Ovary (tissue), 3 donors: ENCODE results near the gene RNFT2.

Experiments
- CTCF ChIP-seq, 3 donors: fragments of 450-650 bp in 2 of 3; fragments of 200-600 bp in 1 of 3; IDR thresholded peaks; one replicate each; pipeline versions ENCODE4 v1.5.1 to v1.8.0; 2016 to 2022; ENCODE audit warnings: antibody characterized with exemption in 3 of 3, mild to moderate bottlenecking in 1 of 3
- EP300 ChIP-seq: sonication (generic); formaldehyde crosslinking; IDR thresholded peaks from one replicate; pipeline ENCODE4 v1.6.1; 2017; ENCODE audit warnings: antibody characterized with exemption
- POLR2A ChIP-seq: fragments of 450-650 bp; IDR thresholded peaks from one replicate; pipeline ENCODE4 v1.6.1; 2017; ENCODE audit warnings: antibody characterized with exemption, mild to moderate bottlenecking, moderate library complexity
- donor health status: DM: no; HTN: no; CAD: no.

GRCh38 chr12:116821291-116821690, 83.2 kb downstream of the RNFT2 start:
- TF ChIP-seq CTCF (IDR thresholded peaks at IDR 0.05) (no peak), POLR2A (no peak), EP300 (no peak)
